C4-2B (cell line): ENCODE measurements around the gene TIMP4.

Source experiments
- ZFX ChIP-seq: fragments of 450-650 bp; IDR thresholded peaks from 2 replicates; pipeline ENCODE4 v1.6.1; 2017
- TF ChIP-seq, protein P1 (sequence below): fragments of 450-650 bp; conservative IDR thresholded peaks from 2 replicates; pipeline ENCODE4 v1.5.1; 2017; ENCODE audit warnings: mild to moderate bottlenecking

DNA sequence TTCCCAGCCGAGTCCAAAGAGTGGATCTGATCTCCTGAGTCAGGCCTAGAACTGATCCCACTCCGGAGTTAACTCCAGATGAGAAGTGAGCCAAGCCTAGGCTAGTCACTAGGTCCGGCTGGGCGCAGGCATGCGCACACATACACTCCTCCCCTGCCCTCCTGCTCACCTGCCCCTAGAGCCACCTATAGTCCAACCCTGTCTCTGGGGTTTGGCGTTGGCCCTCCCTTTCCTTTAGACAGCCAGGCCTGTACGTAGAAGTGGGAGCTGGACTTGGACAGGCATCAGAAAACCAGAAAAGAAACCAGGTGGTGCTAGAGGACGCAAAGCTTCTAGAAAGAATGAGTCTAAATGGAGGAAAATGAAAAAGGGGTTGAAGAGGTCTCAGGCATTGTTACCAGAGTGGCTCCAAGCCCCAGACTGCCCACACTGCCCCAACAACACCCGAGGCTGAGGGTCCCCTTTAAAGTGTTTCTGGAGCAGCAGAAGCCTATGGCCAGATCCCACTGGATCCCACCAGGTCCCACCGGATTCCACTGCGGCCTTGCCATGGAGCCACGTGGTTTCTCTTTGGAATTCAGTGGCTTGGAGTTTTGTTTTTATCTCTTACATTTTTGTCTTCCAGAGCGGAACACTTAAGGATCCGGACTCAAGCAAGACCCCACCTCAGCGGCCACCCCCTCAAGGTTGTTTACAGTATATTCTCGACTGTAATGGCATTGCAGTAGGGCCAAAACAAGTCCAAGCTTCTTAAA is 24.2 kb upstream of the TIMP4 start:
- TF ChIP-seq, protein P1, sequence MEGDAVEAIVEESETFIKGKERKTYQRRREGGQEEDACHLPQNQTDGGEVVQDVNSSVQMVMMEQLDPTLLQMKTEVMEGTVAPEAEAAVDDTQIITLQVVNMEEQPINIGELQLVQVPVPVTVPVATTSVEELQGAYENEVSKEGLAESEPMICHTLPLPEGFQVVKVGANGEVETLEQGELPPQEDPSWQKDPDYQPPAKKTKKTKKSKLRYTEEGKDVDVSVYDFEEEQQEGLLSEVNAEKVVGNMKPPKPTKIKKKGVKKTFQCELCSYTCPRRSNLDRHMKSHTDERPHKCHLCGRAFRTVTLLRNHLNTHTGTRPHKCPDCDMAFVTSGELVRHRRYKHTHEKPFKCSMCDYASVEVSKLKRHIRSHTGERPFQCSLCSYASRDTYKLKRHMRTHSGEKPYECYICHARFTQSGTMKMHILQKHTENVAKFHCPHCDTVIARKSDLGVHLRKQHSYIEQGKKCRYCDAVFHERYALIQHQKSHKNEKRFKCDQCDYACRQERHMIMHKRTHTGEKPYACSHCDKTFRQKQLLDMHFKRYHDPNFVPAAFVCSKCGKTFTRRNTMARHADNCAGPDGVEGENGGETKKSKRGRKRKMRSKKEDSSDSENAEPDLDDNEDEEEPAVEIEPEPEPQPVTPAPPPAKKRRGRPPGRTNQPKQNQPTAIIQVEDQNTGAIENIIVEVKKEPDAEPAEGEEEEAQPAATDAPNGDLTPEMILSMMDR: no peak
- no peak for TF ChIP-seq ZFX
